Lung microvascular endothelial cell (primary cell): Measurements from ENCODE around the gene SREBF2. TPM values are rescaled to one million over a fixed set of nuclear protein-coding genes. Genes with fewer than 3 reads are reported as not detected.

Experiments used
- DNase-seq, 2 donors: peaks; one replicate each; pipeline versions ENCODE4 v3.0.0 to v3.0.0-alpha.2; 2010; ENCODE audit warnings: low read depth in 2 of 2
- total RNA-seq: library from RNA; depleted of rRNA; stranded (reverse); fragments of >200 nt; gene quantifications from 2 replicates; pipeline ENCODE4 v1.2.1, GENCODE V29; 2014

SREBF2 gene
- total RNA-seq, 1 donor from 2014 or later: 47.2 TPM

- no peak for DNase-seq
These were observed 87.5 kb downstream of the SREBF2 start for GRCh38 chr22:41920271-41920976.

GRCh38 chr22:41922328-41922727 is 89.4 kb downstream of the SREBF2 start:
- no peak for DNase-seq

- no peak for DNase-seq
These were observed 90.2 kb downstream of the SREBF2 start for GRCh38 chr22:41922940-41923594.

- no peak for DNase-seq
These were observed 90.8 kb downstream of the SREBF2 start for GRCh38 chr22:41923595-41924276.

- DNase-seq: peak; percentile 30 to 72
These were observed 93.0 kb downstream of the SREBF2 start for GRCh38 chr22:41925783-41926460.

GRCh38 chr22:41927813-41928212 is 94.9 kb downstream of the SREBF2 start:
- no peak for DNase-seq

GRCh38 chr22:41928593-41929417 is 95.9 kb downstream of the SREBF2 start:
- DNase-seq: no peak

- no peak for DNase-seq
These were observed 96.5 kb downstream of the SREBF2 start for GRCh38 chr22:41929418-41929810.

GRCh38 chr22:41931701-41932269 is 98.9 kb downstream of the SREBF2 start:
- no peak for DNase-seq

- DNase-seq: no peak
These were observed 99.4 kb downstream of the SREBF2 start for GRCh38 chr22:41932353-41932752.

- DNase-seq: no peak
These were observed 100.7 kb downstream of the SREBF2 start for GRCh38 chr22:41933411-41934177.

GRCh38 chr22:41934284-41935014 is 101.5 kb downstream of the SREBF2 start:
- DNase-seq: no peak

GRCh38 chr22:41935015-41935351 is 102.1 kb downstream of the SREBF2 start:
- DNase-seq: no peak

- DNase-seq: no peak
These were observed 102.6 kb downstream of the SREBF2 start for GRCh38 chr22:41935509-41935908.

GRCh38 chr22:41936894-41937169 is 103.9 kb downstream of the SREBF2 start:
- no peak for DNase-seq

- DNase-seq: no peak
These were observed 107.3 kb downstream of the SREBF2 start for GRCh38 chr22:41939981-41940831.

GRCh38 chr22:41940832-41941765 is 108.2 kb downstream of the SREBF2 start:
- peak; percentile 80 to 88 for DNase-seq
